ENCODE results near the gene LCN12. TPM values are rescaled to one million over a fixed set of nuclear protein-coding genes. Genes with fewer than 3 reads are reported as not detected.

LCN12 gene
- total RNA-seq, 1 experiment from 2014 or later, result not detected

DNA sequence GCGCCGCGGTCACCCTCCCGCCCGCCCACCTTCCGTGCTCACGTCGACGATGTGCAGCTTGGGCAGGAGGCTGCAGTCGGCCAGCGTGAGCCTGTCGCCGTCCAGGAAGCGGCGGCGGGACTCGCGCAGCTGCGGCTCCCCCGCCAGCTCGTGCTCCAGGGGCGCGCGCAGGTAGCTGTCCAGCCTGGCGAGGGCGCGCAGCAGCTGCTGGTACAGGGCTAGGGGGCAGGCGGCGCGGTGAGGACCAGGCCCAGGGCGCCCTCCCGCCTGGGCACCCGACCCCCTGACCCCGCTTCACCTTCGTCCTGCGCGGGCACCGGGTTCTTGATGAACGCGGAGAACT lies 42.8 kb downstream of the LCN12 start:
- peaks cover 21% of the 10 kb centered on the region for H3K4me1 ChIP-seq (ENCODE audit: low read length)
- no peak overlapping the region for H3K9ac ChIP-seq (ENCODE audit: low read length)
- peaks cover 6% of the 10 kb centered on the region; the same call in 1 of the 2 replicates for H4K20me1 ChIP-seq (ENCODE audit: insufficient read depth, low read depth, low read length)
- no peaks in the 10 kb centered on the region for H3K27me3 ChIP-seq (ENCODE audit: low read length)
- no peak overlapping the region for H3K4me2 ChIP-seq (ENCODE audit: low read depth, low read length, poor library complexity, severe bottlenecking)
- no peaks in the 10 kb centered on the region for H3K9me2 ChIP-seq (replicated peaks; ENCODE audit: insufficient read depth, low read length)
- no peak for DNase-seq
- 0 out of 2 replicates have a peak, but pooled peaks cover 5% of the 10 kb centered on the region for H3K79me2 ChIP-seq (ENCODE audit: low read length)
- no peak overlapping the region for H2AFZ ChIP-seq (ENCODE audit: low read length)
- H3K9me3 ChIP-seq (ENCODE audit: low read length), result no peaks in the 10 kb centered on the region
- H3K4me3 ChIP-seq (ENCODE audit: low read length), result no peak overlapping the region
- H3K27ac ChIP-seq (ENCODE audit: low read length), result no peak overlapping the region
- H3K36me3 ChIP-seq (ENCODE audit: insufficient read depth, low read length), result no peaks in the 10 kb centered on the region

DNA sequence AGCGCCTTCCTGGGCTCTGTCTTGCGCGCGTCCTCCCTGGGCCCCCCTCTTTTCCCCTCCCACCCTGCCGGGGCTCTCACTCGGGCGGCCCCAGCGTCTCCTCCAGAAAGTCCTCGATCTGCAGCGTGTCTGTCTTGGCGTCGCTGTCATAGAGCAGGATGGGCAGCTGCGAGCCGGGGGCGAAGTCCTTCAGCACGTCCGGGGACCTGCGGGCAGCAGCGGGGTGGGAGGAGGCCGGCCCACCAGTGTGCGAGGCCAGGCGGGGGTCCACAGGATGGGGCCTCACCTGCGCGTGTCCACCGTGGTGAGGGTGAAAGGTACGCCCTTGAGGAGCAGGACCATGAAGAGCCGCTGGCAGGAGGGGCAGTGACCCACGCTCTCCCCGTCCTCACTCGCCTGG lies 43.3 kb downstream of the LCN12 start:
- Histone ChIP-seq H3K9me3 (ENCODE audit: low read length) (no peaks in the 10 kb centered on the region), H3K27me3 (ENCODE audit: low read length) (no peaks in the 10 kb centered on the region), H2AFZ (ENCODE audit: low read length) (no peak overlapping the region), H3K4me3 (ENCODE audit: low read length) (no peak overlapping the region), H3K4me1 (ENCODE audit: low read length) (peaks cover 26% of the 10 kb centered on the region), H4K20me1 (ENCODE audit: insufficient read depth, low read depth, low read length) (peaks cover 6% of the 10 kb centered on the region; the same call in 1 of the 2 replicates), H3K36me3 (ENCODE audit: insufficient read depth, low read length) (no peaks in the 10 kb centered on the region), H3K9ac (ENCODE audit: low read length) (no peak overlapping the region), H3K79me2 (ENCODE audit: low read length) (0 out of 2 replicates have a peak, but pooled peaks cover 5% of the 10 kb centered on the region), H3K27ac (ENCODE audit: low read length) (no peak overlapping the region), H3K9me2 (replicated peaks; ENCODE audit: insufficient read depth, low read length) (no peaks in the 10 kb centered on the region), H3K4me2 (ENCODE audit: low read depth, low read length, poor library complexity, severe bottlenecking) (no peak overlapping the region)
- no peak for DNase-seq

DNA sequence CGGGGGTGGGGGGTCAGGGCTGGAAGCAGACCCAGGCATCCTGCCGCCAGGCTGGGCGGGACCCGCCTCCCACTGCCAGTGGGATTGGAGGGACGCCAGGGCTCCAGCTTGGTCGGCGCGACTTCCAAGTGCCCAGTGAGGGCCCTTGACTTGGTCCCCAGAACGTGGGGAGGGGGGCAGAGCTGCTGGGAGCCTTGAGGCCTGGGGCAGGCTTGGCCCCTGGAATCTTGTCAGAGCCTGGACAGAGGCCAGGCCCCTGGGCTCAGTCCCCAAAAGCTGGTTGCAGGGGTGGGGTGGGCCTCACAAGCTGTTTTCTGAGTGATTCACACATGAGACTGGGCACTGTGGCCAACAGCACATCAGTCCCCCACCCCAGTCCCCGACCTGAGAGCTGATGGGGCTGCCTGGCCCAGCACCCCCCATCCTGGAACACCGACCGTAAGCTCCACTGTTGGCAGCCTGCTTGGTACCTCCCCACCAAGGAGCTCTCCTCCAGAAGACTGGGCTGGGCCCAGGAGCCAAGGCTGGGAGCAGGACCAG lies 43.8 kb downstream of the LCN12 start:
- DNase-seq, result no peak
- Histone ChIP-seq H3K9ac (ENCODE audit: low read length) (no peak overlapping the region), H3K4me1 (ENCODE audit: low read length) (peaks cover 30% of the 10 kb centered on the region), H3K9me2 (replicated peaks; ENCODE audit: insufficient read depth, low read length) (no peaks in the 10 kb centered on the region), H3K27ac (ENCODE audit: low read length) (no peak overlapping the region), H2AFZ (ENCODE audit: low read length) (no peak overlapping the region), H3K4me2 (ENCODE audit: low read depth, low read length, poor library complexity, severe bottlenecking) (peak overlapping the region; percentile 30), H3K9me3 (ENCODE audit: low read length) (no peaks in the 10 kb centered on the region), H3K79me2 (ENCODE audit: low read length) (0 out of 2 replicates have a peak, but pooled peaks cover 5% of the 10 kb centered on the region), H3K27me3 (ENCODE audit: low read length) (no peaks in the 10 kb centered on the region), H3K4me3 (ENCODE audit: low read length) (no peak overlapping the region), H3K36me3 (ENCODE audit: insufficient read depth, low read length) (no peaks in the 10 kb centered on the region), H4K20me1 (ENCODE audit: insufficient read depth, low read depth, low read length) (peaks cover 6% of the 10 kb centered on the region; the same call in 1 of the 2 replicates)

GRCh38 chr9:136996361-136997292 lies 44.6 kb downstream of the LCN12 start, which contains the start of gene CLIC3:
TSS of gene CLIC3 (minus strand) at chr9:136996568. CDS start at chr9:136996543, 25 bp downstream.
- Histone ChIP-seq H3K4me1 (ENCODE audit: low read length) (peaks cover 30% of the 10 kb centered on the region), H3K4me2 (ENCODE audit: low read depth, low read length, poor library complexity, severe bottlenecking) (peak within 1 kb of the TSS; percentile 30), H3K9me3 (ENCODE audit: low read length) (no peaks in the 10 kb centered on the region), H3K27ac (ENCODE audit: low read length) (no peak within 1 kb of the TSS), H3K9ac (ENCODE audit: low read length) (no peak within 1 kb of the TSS), H3K36me3 (ENCODE audit: insufficient read depth, low read length) (no peaks in the 10 kb centered on the region), H3K27me3 (ENCODE audit: low read length) (no peaks in the 10 kb centered on the region), H3K9me2 (replicated peaks; ENCODE audit: insufficient read depth, low read length) (no peaks in the 10 kb centered on the region), H2AFZ (ENCODE audit: low read length) (no peak within 1 kb of the TSS), H3K4me3 (ENCODE audit: low read length) (no peak within 1 kb of the TSS), H4K20me1 (ENCODE audit: insufficient read depth, low read depth, low read length) (peaks cover 6% of the 10 kb centered on the region; the same call in 1 of the 2 replicates), H3K79me2 (ENCODE audit: low read length) (0 out of 2 replicates have a peak, but pooled peaks cover 5% of the 10 kb centered on the region)
- peak; percentile 66 for DNase-seq

GRCh38 chr9:136997371-136997770 lies 45.3 kb downstream of the LCN12 start:
- Histone ChIP-seq H3K4me3 (ENCODE audit: low read length) (no peak overlapping the region), H3K9me3 (ENCODE audit: low read length) (no peaks in the 10 kb centered on the region), H3K27me3 (ENCODE audit: low read length) (no peaks in the 10 kb centered on the region), H3K79me2 (ENCODE audit: low read length) (0 out of 2 replicates have a peak, but pooled peaks cover 5% of the 10 kb centered on the region), H3K4me2 (ENCODE audit: low read depth, low read length, poor library complexity, severe bottlenecking) (no peak overlapping the region), H3K9ac (ENCODE audit: low read length) (no peak overlapping the region), H3K4me1 (ENCODE audit: low read length) (peaks cover 29% of the 10 kb centered on the region), H3K36me3 (ENCODE audit: insufficient read depth, low read length) (no peaks in the 10 kb centered on the region), H3K9me2 (replicated peaks; ENCODE audit: insufficient read depth, low read length) (no peaks in the 10 kb centered on the region), H3K27ac (ENCODE audit: low read length) (no peak overlapping the region), H2AFZ (ENCODE audit: low read length) (no peak overlapping the region), H4K20me1 (ENCODE audit: insufficient read depth, low read depth, low read length) (peaks cover 6% of the 10 kb centered on the region; the same call in 1 of the 2 replicates)
- no peak for DNase-seq

- no peak for DNase-seq
- Histone ChIP-seq H3K9ac (ENCODE audit: low read length) (no peak overlapping the region), H3K4me2 (ENCODE audit: low read depth, low read length, poor library complexity, severe bottlenecking) (no peak overlapping the region), H4K20me1 (ENCODE audit: insufficient read depth, low read depth, low read length) (peaks cover 6% of the 10 kb centered on the region; the same call in 1 of the 2 replicates), H3K9me3 (ENCODE audit: low read length) (no peaks in the 10 kb centered on the region), H3K36me3 (ENCODE audit: insufficient read depth, low read length) (no peaks in the 10 kb centered on the region), H3K4me1 (ENCODE audit: low read length) (peaks cover 24% of the 10 kb centered on the region), H2AFZ (ENCODE audit: low read length) (no peak overlapping the region), H3K79me2 (ENCODE audit: low read length) (0 out of 2 replicates have a peak, but pooled peaks cover 5% of the 10 kb centered on the region), H3K27me3 (ENCODE audit: low read length) (no peaks in the 10 kb centered on the region), H3K4me3 (ENCODE audit: low read length) (no peak overlapping the region), H3K27ac (ENCODE audit: low read length) (no peak overlapping the region), H3K9me2 (replicated peaks; ENCODE audit: insufficient read depth, low read length) (no peaks in the 10 kb centered on the region)
Measured at GRCh38 chr9:136997830-136998234, 45.8 kb downstream of the LCN12 start.

DNA sequence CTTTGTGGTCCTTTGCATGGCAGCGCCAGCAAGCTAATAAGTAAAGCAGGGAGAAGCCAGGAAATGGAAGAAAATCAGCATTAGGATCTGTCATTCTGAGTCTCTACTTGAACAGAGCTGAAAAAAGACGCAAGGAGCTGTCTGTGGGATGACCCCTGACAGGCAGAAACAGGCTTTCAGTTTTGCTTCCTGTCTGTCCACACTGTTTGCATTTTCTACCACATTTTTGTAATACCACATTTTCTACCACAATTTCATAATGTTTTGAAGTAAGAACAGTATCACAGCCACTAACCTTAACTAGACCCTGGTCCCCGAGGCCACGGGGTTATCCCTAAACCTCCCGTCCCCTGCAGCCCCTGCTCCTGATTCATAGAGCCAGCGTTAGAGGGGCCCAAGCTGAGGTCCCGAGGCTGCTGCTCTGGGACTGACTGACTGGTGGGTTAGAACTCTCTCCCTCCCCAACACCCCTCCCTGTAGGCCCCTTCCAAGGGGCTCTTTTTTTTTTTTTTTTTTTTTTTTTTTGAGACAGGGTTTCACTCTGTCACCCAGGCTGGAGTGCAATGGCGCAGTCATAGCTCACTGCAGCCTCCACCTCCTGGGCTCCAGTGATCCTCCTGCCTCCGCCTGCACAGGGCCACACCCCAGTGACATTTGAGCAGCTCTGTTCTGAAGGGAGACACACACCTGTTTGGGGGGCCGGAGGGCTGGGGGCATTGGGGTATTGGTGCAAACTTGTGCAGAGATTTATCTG lies 48.3 kb downstream of the LCN12 start:
- Histone ChIP-seq H3K4me3 (ENCODE audit: low read length) (no peak overlapping the region), H3K9me2 (replicated peaks; ENCODE audit: insufficient read depth, low read length) (no peaks in the 10 kb centered on the region), H3K27me3 (ENCODE audit: low read length) (no peaks in the 10 kb centered on the region), H3K27ac (ENCODE audit: low read length) (no peak overlapping the region), H3K9ac (ENCODE audit: low read length) (peak overlapping the region; percentile 42), H3K36me3 (ENCODE audit: insufficient read depth, low read length) (no peaks in the 10 kb centered on the region), H4K20me1 (ENCODE audit: insufficient read depth, low read depth, low read length) (no peaks in the 10 kb centered on the region), H3K79me2 (ENCODE audit: low read length) (no peaks in the 10 kb centered on the region), H3K4me2 (ENCODE audit: low read depth, low read length, poor library complexity, severe bottlenecking) (peak overlapping the region; percentile 14), H2AFZ (ENCODE audit: low read length) (peak overlapping the region; percentile 65; the same call in 1 of the 2 replicates), H3K9me3 (ENCODE audit: low read length) (no peaks in the 10 kb centered on the region), H3K4me1 (ENCODE audit: low read length) (peaks cover 14% of the 10 kb centered on the region)
- no peak for DNase-seq

Measured in Karpas-422 (cell line).